Right atrium auricular region (tissue), 2 donors: ENCODE data around the gene CCDC183. TPM values are rescaled to one million over a fixed set of nuclear protein-coding genes. Genes with fewer than 3 reads are reported as not detected.
"Not testable (repeated sequence)": the region's sequence is repeated elsewhere in the genome, so short reads cannot be mapped to it uniquely, and the experiment has no call there.

Experiments
- DNase-seq: peaks from one replicate; pipeline ENCODE4 v3.0.0-alpha.2; 2019; ENCODE audit warnings: low spot score
- H3K27ac ChIP-seq, 2 donors: fragments of 200-600 bp; sonication (generic); 1 replicate in 1 of 2; 2 replicates in 1 of 2; pipeline ENCODE4 v1.5.1; 2016 to 2019
- H3K27me3 ChIP-seq, 2 donors: fragments of 200-600 bp; sonication (generic); one replicate each; pipeline versions ENCODE4 v1.5.1 to v1.6.0; 2017 to 2019
- H3K36me3 ChIP-seq: fragments of 200-600 bp; sonication (generic); one replicate; pipeline ENCODE4 v1.5.1; 2016
- H3K4me1 ChIP-seq, 2 donors: fragments of 200-600 bp; sonication (generic); one replicate each; pipeline versions ENCODE4 v1.5.1 to v1.6.0; 2017 to 2019
- H3K4me3 ChIP-seq, 2 donors: fragments of 200-600 bp; sonication (generic); 1 replicate in 1 of 2; 2 replicates in 1 of 2; pipeline ENCODE4 v1.5.1; 2017 to 2019; ENCODE audit warnings: mild to moderate bottlenecking in 1 of 2, moderate library complexity in 1 of 2
- H3K9me3 ChIP-seq, 2 donors: fragments of 200-600 bp; sonication (generic); one replicate each; pipeline ENCODE4 v1.5.1; 2019
- total RNA-seq, 2 donors: library from RNA; depleted of rRNA; stranded (reverse); fragments of >200 nt; gene quantifications; one replicate each; pipeline ENCODE4 v1.1.0, GENCODE V29; 2016
- TF ChIP-seq, protein P1 (sequence below), 2 donors: fragments of 200-600 bp; sonication (generic); IDR thresholded peaks; one replicate each; pipeline ENCODE4 v1.5.1; 2019; ENCODE audit warnings: antibody characterized with exemption in 2 of 2

The CCDC183 gene
- total RNA-seq, 2 donors from 2014 or later, result 2.3 to 2.5 TPM

DNA sequence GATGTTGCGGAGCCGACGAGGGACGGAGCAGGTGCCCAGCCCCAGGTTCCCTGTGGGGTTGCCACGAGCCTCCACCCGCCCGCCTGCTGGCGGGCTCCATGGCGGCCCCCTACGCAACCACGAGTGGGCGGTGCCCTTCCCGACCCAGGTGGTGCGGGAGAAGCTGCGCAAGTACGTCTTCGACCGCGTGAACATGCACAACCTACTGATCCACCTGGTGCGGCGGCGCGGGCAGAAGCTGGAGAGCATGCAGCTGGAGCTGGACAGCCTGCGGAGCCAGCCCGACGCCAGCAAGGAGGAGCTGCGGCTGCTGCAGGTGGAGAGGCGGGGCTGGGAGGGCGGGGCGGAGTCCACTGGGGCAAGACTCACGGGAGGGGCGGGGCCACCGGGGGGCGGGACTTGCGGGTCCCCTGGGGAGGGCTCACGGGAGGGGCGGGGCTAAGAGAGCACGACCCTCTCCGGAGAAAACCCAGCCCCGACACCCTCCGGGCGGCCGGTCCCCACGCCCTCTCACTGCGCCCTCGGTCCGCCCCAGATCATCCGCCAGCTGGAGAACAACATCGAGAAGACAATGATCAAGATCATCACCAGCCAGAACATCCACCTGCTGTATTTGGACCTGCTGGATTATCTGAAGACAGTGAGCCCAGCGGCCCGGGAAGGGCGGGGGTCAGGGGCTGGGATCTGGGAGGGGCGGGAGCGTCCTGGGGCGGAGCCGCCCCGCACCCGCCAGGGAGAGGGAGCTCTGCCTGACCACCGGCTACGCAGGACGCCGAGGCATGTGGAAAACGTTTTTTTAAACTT lies 3.9 kb downstream of the CCDC183 start:
- TF ChIP-seq, protein P1, sequence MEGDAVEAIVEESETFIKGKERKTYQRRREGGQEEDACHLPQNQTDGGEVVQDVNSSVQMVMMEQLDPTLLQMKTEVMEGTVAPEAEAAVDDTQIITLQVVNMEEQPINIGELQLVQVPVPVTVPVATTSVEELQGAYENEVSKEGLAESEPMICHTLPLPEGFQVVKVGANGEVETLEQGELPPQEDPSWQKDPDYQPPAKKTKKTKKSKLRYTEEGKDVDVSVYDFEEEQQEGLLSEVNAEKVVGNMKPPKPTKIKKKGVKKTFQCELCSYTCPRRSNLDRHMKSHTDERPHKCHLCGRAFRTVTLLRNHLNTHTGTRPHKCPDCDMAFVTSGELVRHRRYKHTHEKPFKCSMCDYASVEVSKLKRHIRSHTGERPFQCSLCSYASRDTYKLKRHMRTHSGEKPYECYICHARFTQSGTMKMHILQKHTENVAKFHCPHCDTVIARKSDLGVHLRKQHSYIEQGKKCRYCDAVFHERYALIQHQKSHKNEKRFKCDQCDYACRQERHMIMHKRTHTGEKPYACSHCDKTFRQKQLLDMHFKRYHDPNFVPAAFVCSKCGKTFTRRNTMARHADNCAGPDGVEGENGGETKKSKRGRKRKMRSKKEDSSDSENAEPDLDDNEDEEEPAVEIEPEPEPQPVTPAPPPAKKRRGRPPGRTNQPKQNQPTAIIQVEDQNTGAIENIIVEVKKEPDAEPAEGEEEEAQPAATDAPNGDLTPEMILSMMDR (IDR thresholded peaks at IDR 0.05), result no peak
- no peaks in the 10 kb centered on the region for H3K9me3 ChIP-seq
- H3K4me3 ChIP-seq, result peak overlapping the region; percentile 42 to 48
- H3K27ac ChIP-seq, result peak overlapping the region; percentile 32 to 59
- peaks cover 0 to 7% of the 10 kb centered on the region in 2 donors for H3K27me3 ChIP-seq
- H3K4me1 ChIP-seq, result peaks cover 0 to 56% of the 10 kb centered on the region in 2 donors
- no peaks in the 10 kb centered on the region for H3K36me3 ChIP-seq
- no peak for DNase-seq

DNA sequence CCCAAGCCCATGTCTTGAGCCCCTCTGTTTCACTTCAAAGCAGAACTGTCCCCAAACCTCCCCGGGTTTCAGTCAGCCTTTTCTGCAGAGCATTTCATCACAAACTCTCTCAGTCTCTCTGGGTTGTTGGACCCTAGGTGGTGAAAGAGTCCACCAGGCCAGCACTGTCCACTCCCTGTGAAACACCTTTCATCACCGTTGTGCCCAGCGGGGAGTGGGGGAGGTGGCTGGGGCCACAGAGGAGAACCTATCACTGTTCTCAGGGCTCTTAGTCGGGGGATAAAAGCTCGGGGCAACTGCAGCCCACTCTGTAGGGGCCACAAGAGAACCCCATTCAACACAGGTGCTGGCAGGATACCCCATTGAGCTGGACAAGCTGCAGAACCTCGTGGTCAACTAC lies 6.2 kb downstream of the CCDC183 start:
- H3K27me3 ChIP-seq, result peaks cover 0 to 7% of the 10 kb centered on the region in 2 donors
- TF ChIP-seq, protein P1 (IDR thresholded peaks at IDR 0.05), result no peak

DNA sequence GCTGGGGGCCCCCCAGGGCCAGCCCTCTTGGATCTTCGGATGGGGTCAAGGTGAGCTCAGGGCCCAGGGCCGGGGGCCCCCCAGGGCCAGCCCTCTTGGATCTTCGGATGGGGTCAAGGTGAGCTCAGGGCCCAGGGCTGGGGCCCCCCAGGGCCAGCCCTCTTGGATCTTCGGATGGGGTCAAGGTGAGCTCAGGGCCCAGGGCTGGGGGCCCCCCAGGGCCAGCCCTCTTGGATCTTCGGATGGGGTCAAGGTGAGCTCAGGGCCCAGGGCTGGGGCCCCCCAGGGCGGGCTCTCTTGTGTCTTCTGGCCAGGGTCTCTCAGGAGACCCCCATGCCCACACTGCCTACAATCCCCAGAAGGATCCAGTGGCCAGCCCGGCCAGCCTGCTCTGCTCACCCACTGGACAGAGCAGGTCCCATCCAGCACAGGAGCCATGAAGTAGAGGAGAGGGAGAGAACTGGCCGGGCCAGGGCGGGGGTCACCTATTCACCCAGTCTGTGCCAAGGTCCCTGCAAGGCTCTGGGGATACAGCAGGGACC lies 6.9 kb downstream of the CCDC183 start:
- H3K9me3 ChIP-seq, DNase-seq, H3K27ac ChIP-seq, H3K4me3 ChIP-seq, H3K27me3 ChIP-seq, H3K36me3 ChIP-seq: not testable (repeated sequence)
- peaks cover 0 to 44% of the 10 kb centered on the region in 2 donors for H3K4me1 ChIP-seq

More for the DNA sequence above, 6.2 kb downstream of the CCDC183 start:
- no peak for DNase-seq
- H3K9me3 ChIP-seq, result no peaks in the 10 kb centered on the region
- H3K27ac ChIP-seq, result no peak overlapping the region
- H3K36me3 ChIP-seq, result no peaks in the 10 kb centered on the region
- H3K4me1 ChIP-seq, result peaks cover 0 to 49% of the 10 kb centered on the region in 2 donors
- no peak overlapping the region for H3K4me3 ChIP-seq

DNA sequence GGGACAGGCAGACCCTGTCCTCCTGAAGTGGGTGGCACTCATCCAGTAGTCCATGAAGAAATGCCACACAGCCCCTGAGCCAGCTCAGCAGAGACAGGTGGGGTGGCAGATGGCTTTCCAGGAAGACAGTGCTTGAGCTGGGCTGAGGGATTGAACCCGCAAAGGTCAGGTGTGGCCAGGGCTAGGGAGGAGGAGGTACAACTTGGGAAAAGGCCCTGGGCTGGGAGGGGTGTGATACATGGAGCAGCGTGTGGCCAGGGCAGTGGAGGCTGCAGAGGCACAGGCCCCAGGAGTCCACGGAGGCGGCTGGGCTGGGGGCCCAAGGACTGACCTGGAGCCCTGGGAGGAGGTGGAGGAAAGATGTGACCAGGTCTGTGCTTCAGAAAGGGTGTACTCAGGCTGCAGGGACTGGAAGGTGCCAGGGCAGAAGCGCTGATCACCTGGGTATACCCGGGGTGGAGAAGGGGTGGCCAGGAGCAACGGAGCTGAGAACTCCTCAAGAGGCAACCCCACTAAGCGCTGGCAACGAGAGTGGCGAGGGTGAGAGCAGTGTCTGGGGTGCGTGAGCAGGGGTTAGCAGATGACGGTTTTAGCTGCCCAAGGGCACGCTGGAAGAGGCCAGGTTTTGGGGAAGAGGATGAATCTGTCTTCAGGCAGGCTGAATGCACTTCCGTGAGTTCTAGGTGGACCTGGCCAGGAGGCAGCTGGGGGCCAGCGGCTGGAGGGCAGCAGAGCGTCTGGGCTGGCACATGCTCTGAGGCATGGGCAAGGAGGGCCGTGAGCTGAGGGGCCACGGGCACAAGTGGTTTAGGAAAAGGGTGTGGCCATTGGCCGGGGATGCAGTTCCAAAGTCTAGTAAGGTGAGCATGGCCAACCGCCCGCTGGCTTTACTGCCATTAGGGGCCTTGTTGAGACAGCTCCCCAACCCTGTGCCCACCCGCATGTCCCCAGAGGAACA lies 7.7 kb downstream of the CCDC183 start:
- no peak overlapping the region for H3K4me3 ChIP-seq
- H3K27ac ChIP-seq, result no peak overlapping the region
- H3K4me1 ChIP-seq, result peaks cover 0 to 47% of the 10 kb centered on the region in 2 donors
- no peaks in the 10 kb centered on the region for H3K9me3 ChIP-seq
- peaks cover 0 to 7% of the 10 kb centered on the region in 2 donors for H3K27me3 ChIP-seq
- H3K36me3 ChIP-seq, result no peaks in the 10 kb centered on the region
- DNase-seq, result no peak
- TF ChIP-seq, protein P1 (IDR thresholded peaks at IDR 0.05), result no peak

DNA sequence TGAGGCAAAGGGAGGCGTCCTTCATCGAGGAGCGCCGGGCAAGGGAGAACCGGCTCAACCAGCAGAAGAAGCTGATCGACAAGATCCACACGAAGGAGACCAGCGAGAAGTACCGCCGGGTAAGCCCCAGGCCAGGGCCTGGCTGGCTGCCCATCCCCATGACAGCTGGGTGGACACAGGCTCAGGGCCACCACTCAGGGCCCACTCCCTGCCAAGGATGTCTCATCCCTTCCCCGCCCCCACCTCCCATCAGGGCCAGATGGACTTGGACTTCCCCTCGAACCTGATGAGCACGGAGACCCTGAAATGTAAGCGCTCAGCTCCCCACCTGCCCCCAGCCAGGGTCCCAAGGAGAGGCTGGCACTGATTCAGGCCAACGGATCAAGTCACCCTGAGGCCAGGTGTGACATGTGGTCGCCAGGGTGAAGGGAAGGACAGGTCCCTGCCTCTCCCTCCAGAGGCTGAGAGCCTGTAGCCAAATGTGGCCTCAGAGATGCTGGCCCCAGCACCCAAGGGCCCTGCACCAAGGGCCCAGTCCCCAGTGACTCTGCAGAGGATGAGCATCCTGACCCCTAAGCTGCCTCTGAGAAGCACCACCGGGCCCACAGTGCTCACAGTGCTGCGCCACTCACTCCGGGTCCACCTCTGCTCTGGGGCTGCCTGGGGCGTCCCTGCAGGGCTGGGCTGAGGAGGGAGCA lies 8.5 kb downstream of the CCDC183 start:
- TF ChIP-seq, protein P1 (IDR thresholded peaks at IDR 0.05), result no peak
- H3K27ac ChIP-seq, result no peak overlapping the region
- DNase-seq, result no peak
- H3K4me1 ChIP-seq, result peaks cover 0 to 47% of the 10 kb centered on the region in 2 donors
- no peak overlapping the region for H3K4me3 ChIP-seq
- H3K27me3 ChIP-seq, result peaks cover 0 to 2% of the 10 kb centered on the region in 2 donors
- no peaks in the 10 kb centered on the region for H3K9me3 ChIP-seq
- no peaks in the 10 kb centered on the region for H3K36me3 ChIP-seq
